Left kidney (tissue), 2 donors: Measurements from ENCODE around the gene FAM3B. TPM values are rescaled to one million over a fixed set of nuclear protein-coding genes. Genes with fewer than 3 reads are reported as not detected.

ENCODE experiments used
- DNase-seq: peaks from one replicate; pipeline ENCODE4 v3.0.0-alpha.2; 2013
- polyA plus RNA-seq: library from polyadenylated mRNA; unstranded; fragments of 120-200 nt; gene quantifications from one replicate; pipeline ENCODE4 v1.2.1, GENCODE V29; 2013; ENCODE audit not compliant: insufficient read length

FAM3B gene
- polyA plus RNA-seq, 1 donor, result 18.3 TPM

DNA sequence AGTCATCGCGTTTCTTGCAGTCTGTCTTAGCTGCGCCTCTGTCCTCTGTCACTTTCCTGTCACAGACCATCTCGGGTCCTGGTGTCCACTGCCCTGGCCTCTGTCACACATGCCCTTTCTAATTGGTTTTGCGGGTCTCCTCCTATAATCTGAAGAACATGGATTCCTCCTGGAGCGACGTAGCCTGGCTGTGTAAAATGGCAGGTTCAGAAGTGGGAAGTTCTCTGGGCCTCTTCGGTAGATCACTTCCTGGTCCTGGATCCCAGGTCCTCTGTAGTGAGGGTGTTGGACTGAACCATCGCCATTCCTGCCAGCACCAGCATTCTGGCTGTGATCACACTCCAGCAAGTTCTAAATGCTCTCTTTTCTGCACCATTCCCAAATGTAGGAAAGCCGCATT, 857 bp downstream of the FAM3B start:
- no peak for DNase-seq

DNA sequence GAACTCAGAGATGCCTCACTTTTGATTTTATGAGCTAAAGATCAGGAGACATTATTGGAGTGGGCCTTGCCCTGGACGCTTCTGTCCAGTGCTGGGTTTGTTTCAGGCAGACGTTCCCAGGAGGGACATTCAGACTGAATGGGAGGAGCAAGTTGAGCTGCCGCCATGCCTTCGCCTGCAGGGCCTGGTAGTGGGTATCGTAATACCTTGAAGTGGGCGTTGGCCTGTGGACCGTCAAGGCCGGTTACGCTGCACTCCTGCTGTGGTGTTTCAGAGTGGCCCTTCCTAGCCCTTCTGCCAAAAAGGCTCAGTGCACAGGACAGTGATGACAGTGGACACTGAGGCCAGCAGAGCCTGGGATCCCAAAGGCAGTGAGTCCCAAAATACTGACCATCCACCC, 1.6 kb downstream of the FAM3B start:
- DNase-seq, result no peak

DNA sequence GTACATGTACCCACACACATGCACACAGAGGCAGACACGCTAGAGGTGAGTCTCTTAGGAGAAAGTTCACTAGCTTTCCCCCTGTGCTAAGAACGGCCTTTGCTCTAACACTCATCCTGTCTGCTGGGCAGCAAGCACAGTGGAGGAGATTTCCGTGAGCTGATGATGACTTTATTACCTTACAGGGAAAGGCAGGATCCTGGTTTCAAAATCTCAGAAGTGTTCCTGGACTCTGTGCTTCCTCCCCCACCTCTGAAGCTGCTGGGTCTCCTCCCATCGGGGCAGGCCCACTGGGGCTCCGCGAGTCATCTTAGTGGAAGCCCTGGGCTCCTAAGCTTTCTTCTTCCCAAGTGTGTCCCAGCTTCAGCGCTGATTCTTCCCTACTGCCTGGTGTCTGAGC, 2.7 kb downstream of the FAM3B start:
- no peak for DNase-seq

DNA sequence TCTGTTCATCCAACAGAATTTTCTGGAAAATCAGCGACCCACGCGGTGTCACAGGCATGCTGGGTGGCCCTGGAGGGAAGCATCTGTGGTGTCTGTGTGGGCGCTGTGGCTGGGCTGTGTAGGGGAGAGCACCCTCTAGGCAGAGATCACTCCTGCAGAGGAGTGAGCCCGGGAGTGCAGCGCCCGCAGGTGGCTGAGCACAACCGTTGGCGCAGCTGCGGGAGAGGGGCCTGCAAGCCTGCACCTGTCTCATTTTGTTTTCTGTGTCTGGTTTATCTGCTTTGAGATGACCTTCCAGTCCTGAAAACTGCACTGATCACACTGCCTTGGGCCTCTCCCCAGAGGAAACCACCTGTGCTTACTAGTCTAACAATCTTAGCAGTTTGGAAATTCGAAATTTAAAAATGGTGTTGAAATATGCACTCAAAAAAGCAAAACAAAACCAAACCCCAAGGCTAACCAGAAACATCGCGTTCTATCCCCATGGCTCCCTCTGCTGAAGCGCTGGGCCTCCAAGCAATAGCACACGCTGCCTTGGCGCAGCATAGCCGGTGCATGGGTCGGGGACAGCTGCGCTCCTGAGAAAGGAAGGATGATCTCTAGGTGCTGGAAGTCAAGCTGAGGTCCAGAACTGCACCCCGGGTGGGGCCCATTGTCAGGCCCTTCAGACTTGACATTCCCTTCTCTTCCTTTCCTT, 4.8 kb downstream of the FAM3B start:
- DNase-seq, result no peak

DNA sequence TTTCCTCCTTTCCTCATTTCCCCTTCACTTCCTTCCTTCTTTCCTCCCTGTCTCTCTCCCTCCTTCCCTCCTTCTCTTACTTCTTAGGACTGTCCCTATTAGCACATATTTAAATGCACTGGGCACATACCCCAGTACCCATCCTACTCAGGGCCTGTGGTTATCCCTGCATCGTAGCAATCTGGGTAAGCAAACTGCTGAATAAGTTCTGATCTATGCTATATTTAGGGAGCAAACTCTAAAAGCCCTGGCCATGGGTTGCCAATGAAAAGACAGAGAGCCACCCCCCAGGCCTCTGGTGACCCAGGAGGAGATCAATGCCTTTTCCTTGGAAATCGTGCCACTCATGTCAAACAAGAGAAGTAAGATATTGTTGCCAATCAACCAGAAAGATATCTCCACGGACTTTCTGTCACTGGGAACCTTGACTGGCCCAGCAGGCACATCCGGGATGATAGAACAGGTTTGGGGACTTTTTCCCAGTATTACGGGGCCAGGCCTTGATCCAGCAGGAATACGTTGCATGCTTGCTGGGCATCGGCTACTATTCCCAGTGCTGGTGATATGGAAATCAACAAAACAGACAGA, 5.4 kb downstream of the FAM3B start:
- no peak for DNase-seq

DNA sequence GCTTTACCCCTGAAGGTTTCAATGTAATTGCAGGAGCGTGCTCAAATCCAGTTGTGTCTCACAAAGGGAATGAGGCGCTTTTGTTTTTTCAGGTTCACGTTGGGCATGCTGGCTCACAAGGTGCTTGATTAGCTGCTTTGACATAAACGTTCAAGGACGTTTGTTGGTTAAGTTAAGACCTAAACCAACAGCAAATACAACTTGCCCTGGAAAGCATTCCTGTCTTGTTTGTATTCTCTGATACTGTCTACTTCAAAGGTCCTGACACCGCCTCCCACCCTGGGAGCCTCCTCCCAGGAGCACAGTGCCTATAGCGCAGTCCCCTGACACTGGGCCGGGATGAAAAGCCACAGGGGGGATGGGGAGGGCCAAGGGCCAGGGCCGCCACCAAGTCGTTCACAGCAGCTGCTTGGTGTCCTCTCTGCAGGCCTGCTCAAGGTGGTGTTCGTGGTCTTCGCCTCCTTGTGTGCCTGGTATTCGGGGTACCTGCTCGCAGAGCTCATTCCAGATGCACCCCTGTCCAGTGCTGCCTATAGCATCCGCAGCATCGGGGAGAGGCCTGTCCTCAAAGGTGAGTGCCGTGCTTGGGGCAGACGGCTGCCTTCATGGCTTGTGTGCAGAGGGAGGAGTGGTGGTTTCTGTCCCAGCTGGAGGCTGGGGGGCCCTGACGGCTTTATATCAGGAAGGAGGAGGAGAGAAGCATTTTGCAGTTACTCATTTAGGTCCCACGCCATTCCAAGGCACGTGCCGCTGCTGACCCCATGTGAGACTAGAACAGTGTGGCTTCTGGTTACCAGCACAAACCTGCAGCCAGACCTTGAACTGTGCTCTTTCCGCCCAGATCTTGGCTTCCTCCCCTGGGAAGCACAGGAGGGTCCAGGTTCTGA, 6.1 kb downstream of the FAM3B start:
- no peak for DNase-seq

DNA sequence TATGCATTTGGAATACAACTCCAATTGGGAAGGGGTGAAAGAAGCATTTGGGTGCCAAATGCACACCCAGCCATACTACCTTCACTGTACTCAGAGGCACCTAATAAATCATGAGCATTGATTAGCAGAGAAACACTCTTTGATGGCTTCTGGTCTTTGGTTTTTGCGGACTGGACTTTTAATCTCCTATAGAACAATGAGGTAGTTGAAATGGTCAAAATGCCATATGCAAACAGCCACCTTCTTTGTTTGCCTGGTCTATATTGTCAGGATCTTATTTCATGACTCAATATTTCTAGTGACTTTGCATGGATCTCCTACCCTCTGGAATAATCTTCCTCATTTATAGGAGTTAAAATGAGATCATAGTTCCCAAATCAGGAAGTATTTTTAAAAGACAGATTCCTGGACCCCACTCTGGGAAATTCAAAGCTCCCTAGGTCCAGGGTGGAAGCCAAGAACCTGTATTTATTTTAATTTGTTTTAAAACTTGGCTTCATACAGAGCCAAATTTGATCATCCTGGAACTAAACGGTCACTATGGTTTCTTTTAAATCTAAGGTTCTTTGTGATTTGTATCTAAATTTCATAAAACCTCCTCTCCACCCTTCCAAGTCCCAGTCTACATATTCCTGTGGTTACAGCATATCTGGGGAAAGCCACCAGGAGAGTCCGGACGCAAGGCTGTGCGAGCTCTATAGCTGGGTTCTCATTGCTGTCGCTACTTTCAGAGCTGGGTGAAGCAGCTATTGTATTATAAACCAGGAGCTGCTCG, 8.7 kb downstream of the FAM3B start:
- no peak for DNase-seq

DNA sequence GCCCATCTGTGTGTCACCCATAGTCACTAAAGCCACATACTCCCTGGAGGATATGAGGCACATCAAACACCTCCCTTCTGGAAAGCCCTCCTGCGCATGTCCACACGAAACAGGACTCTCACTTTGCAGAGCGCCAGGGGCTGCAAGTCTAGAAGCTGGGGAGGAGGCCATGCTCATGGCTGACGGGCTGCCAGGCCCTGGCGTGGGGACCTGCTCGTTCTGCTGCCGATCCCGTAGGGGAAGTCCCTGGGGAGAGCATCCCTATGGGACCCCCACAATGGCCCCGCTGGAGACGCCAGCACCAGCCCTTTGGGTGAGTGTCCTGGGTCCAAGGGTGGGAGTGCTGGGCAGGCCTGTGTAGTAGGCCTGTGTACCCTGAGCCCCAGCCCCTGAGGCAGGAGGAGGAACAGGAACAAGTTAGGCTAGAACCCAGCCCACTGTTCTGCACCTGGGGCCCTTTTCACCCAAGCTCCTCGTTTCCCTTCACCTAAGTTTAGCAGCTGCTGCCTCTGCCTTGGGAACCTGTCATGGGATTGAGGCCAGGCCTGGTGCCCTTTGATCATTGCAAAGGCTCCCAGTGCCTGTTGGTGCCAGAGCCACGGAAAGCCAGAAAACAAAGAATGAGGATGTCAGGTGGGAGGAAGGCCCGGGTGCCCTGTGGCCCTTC, 9.9 kb downstream of the FAM3B start:
- no peak for DNase-seq

DNA sequence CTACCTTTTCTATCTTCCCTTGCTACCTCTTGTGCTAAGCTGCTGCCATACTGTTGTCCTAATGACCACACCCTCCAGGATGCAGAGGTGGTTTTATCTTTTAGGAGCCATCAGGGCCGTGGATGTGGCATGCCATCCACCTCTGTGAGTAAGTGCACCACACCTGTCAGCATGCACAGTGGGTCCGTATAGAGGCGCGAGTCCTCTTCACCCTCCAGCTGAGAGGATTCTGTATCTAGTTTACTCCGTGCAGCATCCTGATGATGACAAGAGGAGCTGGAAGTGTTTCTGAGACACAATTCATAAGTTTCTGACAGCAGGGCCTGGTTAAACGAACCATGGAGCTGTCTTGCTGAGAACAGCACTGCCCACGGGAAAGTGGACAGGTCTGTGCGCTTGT, 11.2 kb downstream of the FAM3B start:
- no peak for DNase-seq

DNA sequence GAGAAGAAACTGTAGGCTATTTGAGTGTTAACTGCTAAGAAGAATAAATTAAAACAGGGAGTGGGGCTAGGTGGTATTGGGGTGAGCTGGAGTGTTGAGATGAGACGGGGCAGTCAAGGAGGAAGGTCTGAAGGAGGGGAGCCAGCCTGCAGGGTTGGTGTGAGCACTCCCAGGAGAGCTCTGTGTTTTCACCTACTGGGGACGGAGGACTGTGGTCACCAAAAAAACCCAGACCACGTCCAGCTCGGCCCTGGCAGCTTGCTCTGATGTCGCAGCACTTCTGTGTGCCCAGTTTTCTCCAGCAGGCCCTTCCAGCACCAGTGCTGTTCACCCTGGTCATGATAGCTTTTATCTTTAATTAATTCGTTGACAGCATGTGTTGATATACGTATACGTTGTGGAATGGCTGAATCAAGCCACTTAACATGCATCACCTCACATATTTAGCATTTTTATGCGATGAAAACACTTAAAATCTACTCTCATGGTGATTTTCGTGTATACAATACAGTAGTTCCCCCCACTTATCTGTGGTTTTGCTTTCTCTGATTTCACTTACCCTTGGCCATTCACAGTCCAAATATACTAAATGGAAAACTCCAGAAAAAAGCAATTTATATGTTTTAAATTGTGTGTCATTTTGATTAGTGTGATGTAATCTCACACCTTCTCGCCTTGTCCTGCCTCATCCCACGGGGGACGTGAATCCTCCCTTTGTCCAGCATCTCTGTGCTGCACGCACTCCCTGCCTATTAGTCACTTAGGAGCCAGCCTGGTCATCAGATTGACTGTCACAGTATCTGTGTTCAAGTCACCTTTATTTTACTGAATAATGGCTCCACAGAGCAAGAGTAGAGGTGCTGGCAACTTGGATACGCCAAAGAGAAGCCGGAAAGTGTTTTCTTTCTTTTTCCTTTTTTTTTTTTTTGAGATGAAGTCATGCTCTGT, 12.3 kb downstream of the FAM3B start:
- DNase-seq, result no peak

DNA sequence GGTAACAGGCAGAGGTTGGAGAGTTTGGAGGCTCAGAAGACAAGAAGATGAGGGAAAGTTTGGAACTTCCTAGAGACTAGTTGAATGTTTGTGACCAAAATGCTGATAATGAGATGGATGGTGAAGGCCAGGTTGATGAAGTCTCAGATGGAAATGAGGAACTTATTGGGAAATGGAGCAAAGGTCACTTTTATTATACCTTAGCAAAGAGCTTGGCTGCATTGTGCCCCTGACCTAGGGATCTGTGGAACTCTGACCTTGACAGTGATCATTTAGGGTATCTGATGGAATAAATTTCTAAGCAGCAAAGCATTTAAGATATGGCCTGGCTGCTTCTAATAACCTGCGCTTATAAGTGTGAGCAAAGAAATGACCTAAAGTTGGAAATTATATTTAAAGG, 17.2 kb downstream of the FAM3B start:
- no peak for DNase-seq

DNA sequence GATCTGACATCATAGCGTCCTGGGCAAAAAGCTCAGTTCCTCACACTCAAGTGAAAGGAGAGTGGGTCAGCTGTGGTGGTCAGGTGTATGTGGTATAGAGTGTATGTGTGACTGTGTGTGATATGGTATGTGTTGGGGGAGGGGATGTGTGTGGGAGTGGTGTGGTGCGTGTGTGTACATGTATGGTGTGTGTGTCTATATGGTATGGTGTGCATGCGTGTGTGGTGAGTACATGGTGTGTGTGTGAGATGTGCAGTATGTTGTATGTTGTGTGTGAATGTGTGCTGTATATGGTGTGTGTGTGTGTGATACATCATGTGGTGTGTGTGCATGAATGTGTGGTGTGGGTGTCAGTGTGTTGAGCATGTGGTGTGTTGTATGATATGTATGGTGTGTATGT, 20.9 kb downstream of the FAM3B start:
- DNase-seq, result no peak

DNA sequence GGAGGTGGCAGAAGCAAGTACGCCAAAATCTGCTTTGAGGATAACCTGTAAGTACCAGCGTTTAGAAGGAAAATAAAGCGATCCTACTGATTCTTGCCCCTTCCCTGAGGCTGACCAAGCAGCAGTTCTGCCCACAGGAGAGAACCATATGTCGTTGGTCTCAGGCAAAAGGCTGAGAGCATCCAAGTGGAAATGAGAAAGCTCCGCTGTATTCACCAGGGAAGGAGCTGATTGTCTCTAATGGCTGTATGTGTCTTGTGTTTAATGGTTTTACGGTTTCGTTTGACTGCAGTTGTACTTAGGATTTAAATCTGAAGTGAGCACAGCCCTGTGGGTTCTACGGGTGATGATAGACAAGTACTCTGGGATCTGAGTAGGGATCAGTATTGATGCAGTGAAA, 21.9 kb downstream of the FAM3B start:
- DNase-seq, result no peak

DNA sequence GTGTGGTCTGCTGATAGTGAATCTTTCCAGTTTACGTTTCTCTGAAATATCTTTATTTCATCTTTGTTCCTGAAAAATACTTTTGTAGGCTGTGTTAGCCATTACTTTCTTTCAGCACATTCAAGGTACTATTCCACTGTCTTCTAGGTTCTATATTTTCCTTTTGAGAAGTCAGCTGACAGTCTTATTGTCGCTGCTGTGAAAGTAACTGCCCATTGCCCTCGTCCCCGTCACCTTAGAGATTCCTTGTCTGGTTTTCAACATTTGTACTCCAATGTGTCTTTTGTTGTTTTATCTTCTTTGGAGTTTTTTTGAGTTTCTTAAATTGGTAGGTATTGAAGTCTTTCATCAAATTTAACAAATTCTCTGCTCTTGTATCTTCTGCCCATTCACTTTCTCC, 25.4 kb downstream of the FAM3B start:
- no peak for DNase-seq

DNA sequence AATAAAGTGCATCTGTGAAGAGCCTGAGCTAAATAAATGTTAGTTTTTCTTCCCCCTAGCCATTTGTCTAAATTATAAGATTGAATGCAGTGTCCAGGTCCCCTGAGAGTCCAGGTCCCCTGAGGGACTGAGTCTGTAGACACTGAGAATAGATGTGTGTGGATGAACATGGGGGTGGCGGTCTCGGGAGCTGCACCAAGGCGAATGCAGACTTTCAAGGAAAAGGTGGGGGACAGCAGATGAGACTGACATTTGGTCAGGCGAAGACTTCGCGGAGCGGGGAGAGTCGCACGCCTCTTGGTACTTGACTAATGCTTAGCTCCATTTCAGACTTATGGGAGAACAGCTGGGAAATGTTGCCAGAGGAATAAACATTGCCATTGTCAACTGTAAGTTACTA, 27.5 kb downstream of the FAM3B start:
- no peak for DNase-seq

DNA sequence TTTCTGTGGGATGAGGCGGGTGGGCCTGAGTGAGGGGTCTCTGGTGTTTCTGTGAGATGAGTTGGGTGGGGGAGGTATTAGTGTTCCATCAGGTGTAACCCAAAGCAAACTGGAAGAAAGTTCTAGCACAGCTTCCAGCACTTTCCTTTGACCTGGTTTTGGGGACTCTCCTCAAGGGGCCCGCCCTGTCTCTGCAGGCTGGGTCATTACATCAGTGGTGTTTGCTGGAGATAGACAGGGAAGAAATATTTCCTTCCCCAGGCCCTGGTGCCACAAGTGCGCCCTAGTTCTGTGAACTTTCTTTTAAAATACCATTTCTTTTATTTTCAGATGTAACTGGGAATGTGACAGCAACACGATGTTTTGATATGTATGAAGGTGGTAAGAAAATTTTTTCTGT, 28.8 kb downstream of the FAM3B start:
- no peak for DNase-seq

DNA sequence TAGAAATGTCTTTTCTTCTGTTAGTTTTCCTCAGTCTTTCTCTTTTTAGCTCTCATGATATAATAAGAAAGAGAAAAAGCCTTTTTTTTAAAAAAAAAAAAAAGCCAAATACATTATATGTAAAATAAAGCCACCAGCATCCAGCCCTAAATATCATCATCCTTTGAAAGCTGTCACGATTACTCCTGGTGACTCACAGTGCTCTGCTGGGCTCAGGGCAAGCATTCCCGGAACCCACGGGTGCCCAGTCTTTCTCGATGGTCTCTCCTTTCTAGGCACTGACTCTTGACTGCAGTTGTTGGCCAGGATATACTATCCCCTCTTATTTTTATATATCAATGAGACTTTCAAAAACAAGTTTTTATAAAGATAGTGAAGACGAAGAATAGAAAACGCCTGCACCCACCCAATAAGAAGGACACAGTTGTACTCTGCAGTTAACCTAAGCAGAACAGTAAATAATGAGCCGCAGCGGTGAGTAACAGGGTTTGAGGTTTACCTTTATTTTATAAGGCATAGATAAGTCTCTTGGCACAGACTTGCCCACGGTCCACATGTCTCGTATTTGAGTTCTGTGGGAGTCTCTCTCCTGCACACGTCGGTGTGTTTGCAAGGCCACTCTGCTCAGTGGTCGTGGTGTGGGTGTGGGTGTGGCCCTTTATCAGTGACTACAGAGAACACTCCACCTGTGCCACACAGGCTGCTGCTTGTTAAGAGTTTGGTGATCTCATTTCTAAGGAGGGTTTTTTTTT, 29.5 kb downstream of the FAM3B start:
- DNase-seq, result no peak

DNA sequence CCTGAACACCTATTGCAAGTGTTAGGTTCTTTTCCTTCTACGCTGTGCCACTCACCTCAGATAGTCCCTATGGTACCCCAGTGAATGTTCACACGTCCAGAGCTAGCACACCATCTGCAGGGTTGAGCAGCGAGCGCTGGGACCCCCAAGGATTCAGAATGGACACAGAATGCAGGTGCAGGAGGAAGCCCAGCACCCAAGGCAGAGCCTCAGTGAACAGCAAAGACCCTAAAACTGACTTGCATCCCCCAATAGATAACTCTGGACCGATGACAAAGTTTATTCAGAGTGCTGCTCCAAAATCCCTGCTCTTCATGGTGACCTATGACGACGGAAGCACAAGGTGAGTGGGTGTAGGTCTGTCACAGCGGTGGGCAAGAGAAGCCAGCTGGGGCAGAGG, 30.2 kb downstream of the FAM3B start:
- DNase-seq, result no peak

DNA sequence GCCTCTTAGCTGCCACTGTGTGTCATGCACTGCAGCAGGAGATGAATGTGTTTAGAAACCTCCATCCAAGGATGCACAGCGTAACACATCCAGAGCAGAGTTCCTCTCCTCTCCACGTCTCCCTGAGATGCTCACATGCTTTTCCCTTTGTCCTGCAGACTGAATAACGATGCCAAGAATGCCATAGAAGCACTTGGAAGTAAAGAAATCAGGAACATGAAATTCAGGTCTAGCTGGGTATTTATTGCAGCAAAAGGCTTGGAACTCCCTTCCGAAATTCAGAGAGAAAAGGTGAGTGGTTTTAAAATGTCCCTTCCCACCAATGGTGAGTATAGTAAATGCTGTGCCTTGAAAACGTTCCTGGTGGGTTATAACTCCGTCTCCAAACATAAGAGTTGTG, 31.8 kb downstream of the FAM3B start:
- no peak for DNase-seq

DNA sequence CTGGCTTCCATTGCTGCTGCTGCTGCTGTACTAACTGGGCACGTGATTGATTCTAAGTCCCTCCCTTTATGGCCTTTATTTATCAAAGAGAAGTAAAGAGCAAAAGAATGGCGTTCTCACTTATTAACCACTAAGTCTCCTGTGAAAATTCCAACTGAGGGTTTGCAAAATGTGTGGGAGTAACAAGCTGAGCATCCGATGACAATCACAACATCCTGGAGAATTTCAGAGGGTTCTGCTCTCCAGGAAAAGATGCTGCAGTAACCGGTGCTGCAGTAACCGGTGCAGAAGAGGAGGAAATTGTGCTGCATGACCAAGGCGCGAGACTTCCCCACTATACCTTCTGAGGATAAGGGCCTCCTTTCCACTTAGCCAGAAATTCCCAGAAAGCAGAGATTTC, 32.5 kb downstream of the FAM3B start:
- no peak for DNase-seq
